ENCODE results near the gene KY. TPM values are rescaled to one million over a fixed set of nuclear protein-coding genes. Genes with fewer than 3 reads are reported as not detected.

KY gene
- total RNA-seq, 2 donors from 2014 or later = not detected

DNA sequence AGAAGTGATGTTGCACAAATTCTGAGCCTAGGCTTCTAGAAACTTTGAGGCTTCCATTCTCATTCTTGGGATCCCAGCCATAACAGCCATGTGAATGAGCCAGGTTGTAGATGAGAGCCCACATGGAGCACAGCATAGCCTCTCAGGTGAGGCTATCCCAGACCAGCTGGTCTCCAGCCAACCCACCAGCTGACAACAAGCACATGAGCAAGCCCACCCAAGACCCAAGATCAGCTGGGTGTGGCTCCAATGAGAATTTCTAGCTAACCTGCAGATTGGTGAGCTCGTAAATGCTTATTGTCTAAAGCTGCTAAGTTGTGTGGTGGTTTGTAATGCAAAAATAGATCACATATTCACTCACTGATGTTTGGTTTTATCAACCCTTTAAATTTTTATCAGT lies 14.4 kb downstream of the KY start:
- Mint-ChIP-seq H3K9me3 (peaks cover 3% of the 10 kb centered on the region in 2 donors), H3K36me3 (peaks cover 0 to 10% of the 10 kb centered on the region in 2 donors), H3K27ac (no peak overlapping the region)
- ATAC-seq (no peak), DNase-seq (ENCODE audit: low spot score in 2 of 2) (no peak)

DNA sequence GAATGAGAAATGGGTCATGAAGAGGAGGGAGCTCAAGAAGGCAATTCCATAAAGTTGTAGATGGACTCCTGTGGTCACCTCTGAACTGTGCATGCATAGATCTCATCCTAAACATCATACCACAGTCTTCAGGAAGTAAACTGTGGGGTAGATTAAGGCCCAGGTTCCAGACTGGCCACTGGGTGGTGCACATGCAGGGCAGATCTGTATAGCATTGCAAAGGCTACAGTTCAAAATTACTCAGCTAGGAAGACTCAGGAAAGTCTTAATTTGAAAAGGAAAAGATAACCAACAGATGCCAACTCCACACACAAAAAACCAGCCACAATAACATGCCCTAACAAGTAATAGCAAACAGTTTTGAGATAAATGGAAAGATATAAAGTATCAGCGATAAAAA lies 20.3 kb downstream of the KY start:
- peaks cover 9 to 18% of the 10 kb centered on the region in 2 donors for H3K36me3 Mint-ChIP-seq
- peaks cover 12 to 15% of the 10 kb centered on the region in 2 donors for H3K9me3 Mint-ChIP-seq
- DNase-seq (ENCODE audit: low spot score in 2 of 2) (no peak), ATAC-seq (no peak)
- no peak overlapping the region for H3K27ac Mint-ChIP-seq

DNA sequence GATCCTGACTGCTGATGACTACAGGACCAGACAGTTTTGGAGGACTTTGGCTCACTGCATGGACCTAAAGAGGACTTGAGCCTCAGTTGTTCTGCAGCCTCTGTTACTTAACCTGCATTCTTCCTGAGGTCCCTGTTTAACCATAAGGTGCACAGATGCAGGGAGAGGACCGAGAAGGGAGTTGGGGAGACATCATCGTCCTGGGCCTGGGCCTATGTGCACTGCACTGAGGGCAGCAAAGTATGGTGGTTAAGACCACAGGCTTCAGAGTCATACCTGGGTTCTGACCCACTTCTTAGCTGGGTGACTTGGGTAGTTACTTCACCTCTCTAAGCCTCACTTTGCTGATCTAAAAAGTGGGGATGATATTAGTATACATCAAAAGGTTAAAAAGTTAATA lies 21.9 kb downstream of the KY start:
- Mint-ChIP-seq H3K27ac (no peak overlapping the region), H3K9me3 (peaks cover 12 to 15% of the 10 kb centered on the region in 2 donors), H3K36me3 (peaks cover 9 to 18% of the 10 kb centered on the region in 2 donors)
- no peak for DNase-seq (ENCODE audit: low spot score in 2 of 2)
- no peak for ATAC-seq

DNA sequence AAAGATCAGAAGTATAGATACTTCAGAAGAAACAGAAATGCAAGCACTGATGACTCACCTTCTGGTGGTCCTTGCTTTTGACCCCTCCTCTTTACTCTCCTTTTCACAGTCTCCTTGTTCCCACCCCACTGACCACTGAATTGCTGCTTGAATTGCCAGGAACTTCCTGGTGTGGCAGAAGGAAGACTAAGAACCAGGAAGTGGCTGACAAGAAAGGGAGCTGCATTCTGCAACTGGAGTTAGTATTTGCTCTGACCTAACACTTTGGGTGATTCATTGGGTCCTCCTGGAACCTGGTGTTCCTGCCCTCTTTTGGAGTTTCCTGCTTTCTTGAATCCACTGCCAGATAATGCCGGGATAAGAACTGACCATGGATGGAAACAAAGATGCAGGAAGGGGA lies 23.0 kb downstream of the KY start:
- DNase-seq (ENCODE audit: low spot score in 2 of 2) (no peak), ATAC-seq (no peak)
- Mint-ChIP-seq H3K36me3 (peaks cover 9 to 18% of the 10 kb centered on the region in 2 donors), H3K27ac (no peak overlapping the region), H3K9me3 (peaks cover 12 to 15% of the 10 kb centered on the region in 2 donors)

DNA sequence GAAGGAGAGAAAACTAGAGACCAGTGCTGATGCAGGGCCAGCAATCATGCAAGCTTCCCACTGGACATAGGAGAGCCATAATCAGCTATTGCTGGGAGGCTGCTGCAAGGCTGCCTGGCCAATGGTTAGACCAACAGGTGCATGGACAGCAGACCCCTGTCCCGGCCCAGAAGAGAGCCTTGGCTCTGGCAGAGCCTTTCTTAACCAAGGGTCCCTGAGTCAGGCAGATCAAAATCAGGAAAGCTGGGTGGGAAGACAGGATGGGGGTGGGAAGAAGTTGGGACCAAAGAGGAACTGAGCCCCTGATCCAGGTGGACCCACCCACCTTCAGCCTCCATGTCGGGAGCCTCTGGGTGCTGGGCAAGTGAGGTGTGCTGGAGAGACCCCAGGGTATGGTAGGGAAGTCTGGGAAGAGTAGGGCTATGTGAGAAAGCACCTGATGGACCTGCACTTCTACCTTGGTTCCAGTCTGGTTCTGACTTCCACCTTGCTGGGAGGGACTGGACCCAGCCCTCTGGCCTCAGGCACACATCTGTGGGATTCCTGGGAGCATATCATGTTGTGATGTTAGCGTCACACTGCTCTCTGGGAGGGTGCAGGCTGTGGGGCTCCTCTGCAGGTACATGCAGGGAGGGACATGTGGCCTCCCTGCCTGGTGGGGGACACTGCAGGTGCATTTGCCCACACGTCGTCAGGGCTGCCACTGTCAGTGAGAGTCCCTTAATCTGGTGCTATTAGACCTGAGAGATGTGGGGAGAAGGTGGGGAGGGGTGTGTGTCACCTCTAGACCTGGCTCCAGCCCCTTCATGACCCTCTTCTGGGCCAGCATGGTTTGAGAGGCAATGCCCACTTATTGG lies 24.7 kb downstream of the KY start:
- Mint-ChIP-seq H3K9me3 (peaks cover 8 to 9% of the 10 kb centered on the region in 2 donors), H3K36me3 (peaks cover 8% of the 10 kb centered on the region in 2 donors), H3K27ac (no peak overlapping the region)
- DNase-seq (ENCODE audit: low spot score in 2 of 2) = peak in 1 of 2 donors; percentile 50
- ATAC-seq = no peak

DNA sequence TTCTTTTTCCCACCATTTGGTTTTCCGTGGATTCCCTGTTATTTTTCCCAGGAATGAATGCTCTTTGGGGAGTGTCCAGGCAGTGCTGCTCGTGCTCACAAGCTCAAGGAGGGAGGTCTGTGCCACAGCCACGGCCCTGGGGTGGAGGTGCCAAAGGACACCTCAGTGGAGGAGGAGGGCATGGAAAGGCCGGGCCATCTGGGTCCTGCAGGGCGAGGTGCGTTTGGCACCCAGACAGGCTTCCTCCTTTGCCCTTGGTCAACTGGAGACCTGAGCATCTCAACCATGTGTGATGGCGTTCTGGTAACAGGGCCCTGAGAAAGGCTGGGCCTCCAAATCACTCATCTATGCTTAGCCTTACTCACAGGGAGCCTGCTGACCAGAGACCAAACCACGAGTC lies 25.4 kb downstream of the KY start:
- ATAC-seq = no peak
- H3K27ac Mint-ChIP-seq = no peak overlapping the region
- peak in 1 of 2 donors; percentile 33 for DNase-seq (ENCODE audit: low spot score in 2 of 2)
- peaks cover 1 to 3% of the 10 kb centered on the region in 2 donors for H3K9me3 Mint-ChIP-seq
- H3K36me3 Mint-ChIP-seq = peaks cover 1 to 2% of the 10 kb centered on the region in 2 donors

DNA sequence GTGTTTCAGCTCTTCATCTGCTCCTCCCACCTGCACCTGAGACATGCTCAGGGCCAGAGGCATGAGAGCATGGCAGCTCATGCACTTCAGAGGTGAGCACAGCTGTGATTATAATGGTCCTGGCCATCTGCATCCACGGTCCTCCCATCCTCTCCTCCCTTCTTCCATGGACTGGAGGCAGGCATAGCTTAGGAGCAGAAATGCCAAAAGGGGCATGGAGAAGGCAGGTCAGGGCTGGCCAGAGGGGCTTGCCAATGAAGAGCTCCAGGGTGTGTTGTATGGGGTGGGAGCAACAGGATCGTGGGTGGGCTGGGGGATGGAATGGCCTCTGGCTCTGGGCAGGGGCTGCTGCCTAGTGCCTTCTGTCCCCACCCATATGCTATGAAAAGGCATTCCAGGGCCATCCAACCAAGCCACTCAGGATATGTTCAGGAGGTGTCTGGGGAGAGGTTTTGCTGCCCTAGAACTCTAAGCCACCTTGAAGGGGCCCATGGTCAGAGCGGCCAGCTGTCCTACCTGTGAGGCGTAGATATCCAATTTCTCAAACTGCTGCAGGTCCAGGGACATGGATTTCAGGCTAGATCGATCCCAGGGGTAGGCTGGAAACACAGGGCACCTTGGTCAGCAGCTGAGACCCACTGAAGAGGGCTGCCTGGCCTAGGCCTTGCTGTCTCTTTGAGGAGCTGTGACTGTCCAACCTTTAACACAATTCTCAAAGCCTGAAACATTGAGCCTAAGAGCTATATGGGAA lies 26.1 kb downstream of the KY start:
- ATAC-seq (no peak), DNase-seq (ENCODE audit: low spot score in 2 of 2) (no peak)
- H3K27ac Mint-ChIP-seq = no peak overlapping the region
- H3K36me3 Mint-ChIP-seq = no peaks in the 10 kb centered on the region
- no peaks in the 10 kb centered on the region for H3K9me3 Mint-ChIP-seq

DNA sequence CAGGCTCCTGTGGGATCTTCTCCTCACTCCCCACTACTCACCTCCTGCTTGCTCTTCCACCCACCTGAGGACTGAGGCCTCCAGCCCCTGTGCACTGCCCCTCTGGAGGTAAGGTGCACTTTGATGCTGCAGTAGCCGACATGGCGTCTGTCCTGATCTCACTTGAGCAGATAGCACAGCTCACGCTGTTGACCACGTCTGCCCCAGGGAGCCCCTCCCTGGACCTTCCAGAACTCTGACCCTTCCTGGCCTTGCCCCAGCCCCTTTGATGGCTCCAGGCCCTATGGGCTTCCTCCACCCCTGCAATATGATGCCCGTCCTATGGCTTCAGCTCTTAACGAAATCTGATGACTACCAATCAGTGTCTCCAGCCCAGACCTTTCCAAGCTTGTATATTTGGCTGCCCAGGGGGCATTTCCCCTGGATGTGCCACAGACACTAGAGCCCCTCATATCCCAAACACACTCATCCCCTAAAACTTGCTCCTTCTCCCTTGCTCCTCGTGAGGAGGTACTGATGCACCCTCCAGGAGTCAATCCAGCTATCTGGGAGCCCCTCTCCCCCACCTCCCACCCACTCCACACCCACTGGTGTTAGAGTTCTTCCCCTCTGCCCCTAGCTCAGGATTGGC lies 27.1 kb downstream of the KY start:
- Mint-ChIP-seq H3K36me3 (no peaks in the 10 kb centered on the region), H3K27ac (no peak overlapping the region), H3K9me3 (no peaks in the 10 kb centered on the region)
- ATAC-seq (no peak), DNase-seq (ENCODE audit: low spot score in 2 of 2) (no peak)

DNA sequence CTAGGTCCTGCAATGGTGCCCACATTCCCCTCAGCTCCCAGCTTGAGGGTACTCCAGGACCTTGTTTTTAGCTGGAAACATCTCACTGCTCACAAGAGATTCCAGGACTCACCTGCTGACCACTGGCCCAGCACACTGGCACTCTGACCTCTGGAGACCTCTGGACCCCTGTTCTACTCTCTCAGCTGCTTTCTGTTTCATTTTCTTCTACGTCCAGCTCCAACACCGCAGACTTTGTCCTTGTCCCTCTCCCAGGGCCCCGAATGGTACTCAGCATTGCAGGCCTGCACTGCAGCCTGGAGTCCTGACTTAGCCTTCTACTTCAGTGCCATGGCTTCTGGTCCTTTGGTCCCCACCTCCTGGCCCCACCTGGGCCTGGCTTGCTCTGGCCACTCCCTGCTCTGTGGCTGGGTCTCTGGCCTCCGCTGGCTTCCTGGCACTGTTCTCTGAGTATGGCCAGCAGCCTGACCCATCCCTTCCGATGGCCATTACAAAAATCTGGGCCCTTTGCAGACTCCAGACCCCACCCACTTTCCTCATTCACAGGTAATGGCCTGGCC lies 27.9 kb downstream of the KY start:
- H3K36me3 Mint-ChIP-seq = no peaks in the 10 kb centered on the region
- no peak for ATAC-seq
- DNase-seq (ENCODE audit: low spot score in 2 of 2) = peak in 1 of 2 donors; percentile 37
- no peaks in the 10 kb centered on the region for H3K9me3 Mint-ChIP-seq
- no peak overlapping the region for H3K27ac Mint-ChIP-seq

DNA sequence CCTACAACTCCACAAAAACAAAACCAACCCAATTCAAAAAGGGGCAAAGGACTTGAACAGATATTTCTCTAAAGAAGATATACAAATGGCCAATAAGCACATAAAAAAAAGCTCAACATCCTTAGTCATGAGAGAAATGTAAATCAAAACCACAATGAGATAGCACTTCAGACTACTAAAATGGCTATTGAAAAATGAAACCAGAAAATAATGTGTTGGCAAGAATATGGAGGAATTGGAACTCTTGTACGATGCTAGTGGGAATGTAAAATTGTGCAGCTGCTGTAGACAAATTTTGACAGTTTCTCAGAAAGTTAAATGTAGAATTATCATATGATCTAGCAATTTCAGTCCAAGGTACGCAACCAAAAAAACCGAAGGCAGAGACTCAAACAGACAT lies 29.0 kb downstream of the KY start:
- H3K9me3 Mint-ChIP-seq = no peaks in the 10 kb centered on the region
- H3K36me3 Mint-ChIP-seq = no peaks in the 10 kb centered on the region
- ATAC-seq (no peak), DNase-seq (ENCODE audit: low spot score in 2 of 2) (no peak)
- no peak overlapping the region for H3K27ac Mint-ChIP-seq

DNA sequence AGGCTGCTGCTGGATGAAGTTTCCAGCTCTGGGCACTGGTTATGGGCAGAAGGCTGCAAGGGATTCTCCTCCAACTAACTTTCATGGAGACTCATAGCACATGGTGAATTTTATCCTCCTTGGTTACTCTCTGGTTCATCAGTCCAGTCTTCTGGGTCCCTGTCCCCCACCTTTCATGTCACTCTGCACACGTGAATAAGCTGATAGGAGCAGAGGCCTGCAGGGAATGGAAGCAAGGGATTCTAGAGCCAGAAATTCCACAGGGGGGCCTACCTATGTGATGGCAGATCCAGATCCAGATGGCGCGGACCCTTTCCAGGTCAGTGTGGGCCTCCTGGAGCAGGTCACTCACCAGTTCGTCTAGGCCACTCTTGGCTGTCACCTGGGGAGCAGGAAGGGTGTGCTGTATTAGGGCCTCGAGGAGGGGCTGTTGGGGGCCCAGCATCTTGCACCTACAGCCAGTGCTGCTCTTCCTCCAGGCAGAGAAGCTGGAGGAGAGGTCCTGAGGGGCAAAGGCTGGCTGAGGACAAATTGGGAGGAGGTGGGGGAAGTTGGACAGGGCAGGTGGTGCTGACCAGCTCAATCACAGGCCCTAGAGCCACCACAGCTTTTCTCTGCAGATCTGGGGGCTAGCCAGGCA lies 30.2 kb downstream of the KY start:
- H3K36me3 Mint-ChIP-seq = no peaks in the 10 kb centered on the region
- DNase-seq (ENCODE audit: low spot score in 2 of 2) (peak in 1 of 2 donors; percentile 25), ATAC-seq (no peak)
- H3K9me3 Mint-ChIP-seq = no peaks in the 10 kb centered on the region
- no peak overlapping the region for H3K27ac Mint-ChIP-seq

DNA sequence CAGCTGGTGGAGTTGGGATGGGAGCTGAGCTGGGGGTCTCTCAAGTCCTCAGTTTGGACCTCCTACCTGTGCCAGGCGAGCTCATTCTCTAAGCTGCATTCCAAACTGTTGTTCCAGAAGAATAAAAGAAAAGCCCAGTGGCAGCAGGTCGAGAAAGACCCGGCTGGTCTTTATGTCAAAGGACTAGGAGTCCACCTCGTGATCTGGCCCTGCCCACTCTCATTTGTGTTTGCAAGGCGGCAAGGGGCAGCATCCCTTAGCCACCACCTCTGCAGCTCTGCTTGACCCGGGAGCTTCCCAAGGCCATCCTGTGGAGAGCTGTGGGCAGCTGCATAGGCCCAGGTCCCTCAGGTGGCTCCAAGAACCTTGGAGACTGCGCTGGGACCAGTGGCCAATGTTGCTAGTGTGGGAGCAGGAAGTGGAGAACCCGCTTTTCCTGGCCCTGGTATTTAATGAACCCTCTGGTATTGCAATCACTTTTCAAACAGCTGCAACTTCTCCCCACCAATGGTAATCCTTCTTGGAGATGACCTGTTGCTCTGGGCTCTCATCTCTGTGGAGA lies 30.9 kb downstream of the KY start:
- H3K36me3 Mint-ChIP-seq = no peaks in the 10 kb centered on the region
- H3K9me3 Mint-ChIP-seq = no peaks in the 10 kb centered on the region
- H3K27ac Mint-ChIP-seq = no peak overlapping the region
- DNase-seq (ENCODE audit: low spot score in 2 of 2) (peak in 1 of 2 donors; percentile 35), ATAC-seq (no peak)

DNA sequence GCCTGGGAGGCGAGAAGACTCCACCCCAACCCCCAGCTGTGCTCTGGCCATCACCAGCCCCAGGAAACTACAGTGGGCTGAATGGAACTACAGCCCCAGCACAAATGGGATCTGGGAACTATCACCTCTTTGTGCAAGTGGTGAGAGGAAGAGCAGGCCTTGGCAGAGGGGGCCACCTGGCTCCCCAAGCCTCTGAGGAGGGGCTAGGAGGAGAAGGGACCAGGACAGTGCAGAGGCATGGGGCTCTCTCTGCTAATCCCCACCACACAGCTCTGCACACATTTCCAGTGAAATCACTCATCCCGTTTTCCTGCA lies 31.6 kb downstream of the KY start:
- no peaks in the 10 kb centered on the region for H3K9me3 Mint-ChIP-seq
- DNase-seq (ENCODE audit: low spot score in 2 of 2) (no peak), ATAC-seq (no peak)
- no peaks in the 10 kb centered on the region for H3K36me3 Mint-ChIP-seq
- H3K27ac Mint-ChIP-seq = no peak overlapping the region

DNA sequence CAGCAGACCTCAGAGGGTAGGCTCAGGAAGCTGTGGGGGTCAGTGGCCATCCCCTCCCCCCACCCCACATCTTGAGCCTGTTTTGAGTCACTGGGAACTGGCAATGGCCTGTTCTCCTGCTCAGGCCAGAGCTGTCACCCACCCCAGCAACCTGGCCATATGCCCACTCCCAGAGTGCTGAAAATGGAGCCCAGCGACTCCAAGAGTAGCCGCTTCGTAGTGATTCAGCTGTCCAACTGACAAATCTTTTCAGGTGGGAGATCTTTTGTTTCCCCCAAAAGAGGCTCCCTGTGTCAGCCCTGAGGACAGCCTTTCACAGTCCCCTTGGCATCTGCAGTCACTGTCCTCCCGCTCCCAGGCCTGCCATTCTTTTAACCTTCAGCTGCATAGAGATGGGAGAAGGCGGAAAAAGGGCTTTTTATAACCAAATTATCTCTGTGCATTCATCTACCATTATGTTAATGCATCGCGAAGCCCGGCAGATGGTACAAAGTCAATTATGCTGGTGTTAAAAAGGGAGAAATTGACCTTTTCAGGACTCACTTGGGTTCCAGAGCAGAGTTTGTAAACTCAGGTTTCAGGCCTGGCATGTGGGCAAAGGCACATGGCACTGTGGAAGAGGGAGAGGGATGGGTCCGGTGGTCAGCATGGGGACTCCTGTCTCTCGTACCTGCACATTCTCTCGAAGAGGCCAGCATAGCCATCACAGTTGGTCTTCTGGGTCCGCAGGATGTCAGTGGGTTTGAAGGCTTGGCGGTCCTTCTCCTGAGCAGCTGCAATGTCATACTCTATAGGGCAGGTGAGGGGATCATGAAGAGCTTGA lies 32.1 kb downstream of the KY start:
- DNase-seq (ENCODE audit: low spot score in 2 of 2) (peak in 1 of 2 donors; percentile 14), ATAC-seq (no peak)
- H3K9me3 Mint-ChIP-seq = no peaks in the 10 kb centered on the region
- H3K36me3 Mint-ChIP-seq = no peaks in the 10 kb centered on the region
- H3K27ac Mint-ChIP-seq = no peak overlapping the region

DNA sequence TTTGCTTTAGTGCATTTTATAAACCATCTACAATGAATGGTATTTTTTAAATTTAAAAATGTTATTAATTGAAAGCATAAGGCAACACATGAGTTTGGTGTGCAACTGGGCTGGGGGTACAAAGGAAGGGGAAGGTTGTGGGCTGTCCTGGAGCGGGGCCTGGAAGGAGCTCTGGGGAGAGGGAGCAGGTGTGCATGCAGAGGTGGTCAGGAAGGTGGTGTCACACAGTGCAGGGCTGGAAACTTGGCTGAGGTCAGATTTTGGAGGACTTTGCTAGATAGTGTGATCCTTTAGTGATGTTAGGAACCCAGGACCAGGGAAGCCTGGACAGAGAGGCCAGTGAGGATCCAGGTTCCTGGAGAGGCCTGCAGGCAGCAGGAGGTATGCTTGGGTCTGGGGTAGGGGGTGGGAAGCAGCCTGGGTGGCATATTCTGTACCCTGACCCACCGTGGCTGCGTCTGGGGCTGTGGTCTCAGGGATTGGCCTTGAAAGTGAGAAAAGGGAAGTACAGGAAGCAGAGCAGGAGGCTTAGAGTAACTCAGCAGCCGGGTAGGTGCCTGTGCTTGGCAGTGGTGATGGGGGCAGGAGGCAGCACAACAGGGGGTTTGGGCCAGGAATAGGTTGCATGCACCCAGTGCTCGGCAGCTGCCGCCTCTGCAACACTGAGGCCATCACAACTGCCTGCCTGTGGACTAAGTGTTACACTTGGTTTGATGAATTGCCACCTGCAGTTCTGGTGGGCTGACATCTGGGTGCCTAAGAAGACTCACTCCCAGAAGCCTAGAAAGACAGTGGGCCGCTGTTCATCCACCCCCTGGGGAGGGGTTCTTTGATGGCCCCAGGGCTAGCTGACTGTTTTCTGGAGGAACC lies 33.0 kb downstream of the KY start:
- Mint-ChIP-seq H3K27ac (no peak overlapping the region), H3K36me3 (no peaks in the 10 kb centered on the region), H3K9me3 (no peaks in the 10 kb centered on the region)
- ATAC-seq (no peak), DNase-seq (ENCODE audit: low spot score in 2 of 2) (peak in 1 of 2 donors; percentile 37)
